H1 (cell line): ENCODE data around the gene CASP8AP2. TPM values are rescaled to one million over a fixed set of nuclear protein-coding genes. Genes with fewer than 3 reads are reported as not detected.

Experiments used
- CTCF ChIA-PET: fragments of 300-600 bp; sonication (Branson Sonifier 250); formaldehyde crosslinking; loops from one replicate; lab custom pipeline; 2021; ENCODE audit not compliant: partially characterized antibody; lab: Charles Lee
- POLR2A ChIA-PET: fragments of 300-600 bp; sonication (Branson Sonifier 250); formaldehyde crosslinking; loops from one replicate; lab custom pipeline; 2021; ENCODE audit warnings: inconsistent platforms; ENCODE audit not compliant: partially characterized antibody; lab: Charles Lee
- DNase-seq, 2 experiments: peaks; one replicate each; pipeline versions ENCODE4 v3.0.0 to v3.0.0-alpha.2; 2010 to 2022; ENCODE audit warnings: low spot score in 2 of 2, low read depth in 1 of 2, mixed read lengths in 1 of 2
- FAIRE-seq: peaks from 2 replicates; lab custom pipeline; 2011; peaks lifted over from hg19 to GRCh38; lab: Jason Lieb, UNC
- H2AFZ ChIP-seq: 2 replicates; pipeline ENCODE4 v1.8.1; 2012; ENCODE audit warnings: low read length, inconsistent platforms
- H2AK5ac ChIP-seq: 2 replicates; pipeline ENCODE4 v1.6.1; 2013; ENCODE audit warnings: low read depth, low read length
- H2BK120ac ChIP-seq: replicated peaks from 2 replicates; pipeline ENCODE3; 2013; ENCODE audit warnings: low read depth, low read length, inconsistent platforms
- H2BK12ac ChIP-seq: 2 replicates; pipeline ENCODE4 v1.6.1; 2013; ENCODE audit warnings: low read depth, low read length
- H2BK15ac ChIP-seq: 2 replicates; pipeline ENCODE4 v1.6.1; 2013; ENCODE audit warnings: low read length
- H2BK20ac ChIP-seq: 2 replicates; pipeline ENCODE4 v1.6.1; 2013; ENCODE audit warnings: low read length
- H2BK5ac ChIP-seq: 2 replicates; pipeline ENCODE4 v1.6.1; 2013; ENCODE audit warnings: low read depth, low read length
- H3K14ac ChIP-seq: 2 replicates; pipeline ENCODE4 v1.6.1; 2013; ENCODE audit warnings: inconsistent platforms; ENCODE audit not compliant: insufficient read length
- H3K18ac ChIP-seq: 2 replicates; pipeline ENCODE4 v1.6.1; 2013; ENCODE audit warnings: low read length; ENCODE audit errors: extremely low read depth
- H3K23ac ChIP-seq: 2 replicates; pipeline ENCODE4 v1.6.1; 2013; ENCODE audit warnings: inconsistent platforms; ENCODE audit not compliant: insufficient read length
- H3K23me2 ChIP-seq: 2 replicates; pipeline ENCODE4 v1.6.1; 2013; ENCODE audit warnings: low read depth, low read length
- H3K27ac ChIP-seq: 2 replicates; pipeline ENCODE4 v1.6.1; 2011; ENCODE audit warnings: low read depth, low read length, inconsistent platforms
- H3K27me3 ChIP-seq, 4 experiments: replicated peaks in 1 of 4; 1 replicate in 1 of 4; 2 replicates in 3 of 4; pipeline versions ENCODE4 v1.6.1 to v1.8.1; 2011 to 2013; ENCODE audit warnings: low read length in 3 of 4, mild to moderate bottlenecking in 3 of 4, inconsistent platforms in 2 of 4, mixed read lengths in 2 of 4, moderate library complexity in 1 of 4; ENCODE audit not compliant: control insufficient read depth in 3 of 4, insufficient read depth in 3 of 4; ENCODE audit errors: extremely low read depth in 1 of 4
- H3K36me3 ChIP-seq, 4 experiments: 2 replicates each; pipeline versions ENCODE4 v1.6.1 to v1.8.1; 2011 to 2013; ENCODE audit warnings: mild to moderate bottlenecking in 4 of 4, low read length in 3 of 4, moderate library complexity in 2 of 4, control low read depth in 1 of 4, inconsistent platforms in 1 of 4; ENCODE audit not compliant: insufficient read depth in 4 of 4, control insufficient read depth in 2 of 4
- H3K4ac ChIP-seq: replicated peaks from 2 replicates; pipeline ENCODE3; 2013; ENCODE audit warnings: low read length, low read depth, mixed read lengths, inconsistent platforms; ENCODE audit not compliant: insufficient read length
- H3K4me1 ChIP-seq, 4 experiments: replicated peaks in 1 of 4; 1 replicate in 1 of 4; 2 replicates in 3 of 4; pipeline versions ENCODE4 v1.6.1 to v1.8.1; 2011 to 2013; ENCODE audit warnings: low read length in 3 of 4, inconsistent platforms in 2 of 4, mixed read lengths in 1 of 4; ENCODE audit not compliant: insufficient read depth in 4 of 4, control insufficient read depth in 3 of 4
- H3K4me2 ChIP-seq, 2 experiments: 2 replicates each; pipeline versions ENCODE4 v1.6.1 to v1.8.1; 2011 to 2013; ENCODE audit warnings: low read depth in 2 of 2, low read length in 2 of 2, control low read depth in 1 of 2, inconsistent platforms in 1 of 2, mild to moderate bottlenecking in 1 of 2; ENCODE audit not compliant: insufficient read depth in 1 of 2
- H3K4me3 ChIP-seq, 4 experiments: fragments of 200-600, 300-600 bp in 1 of 4; sonication (generic), shearing (Covaris generic), sonication (Bioruptor Twin) in 1 of 4; 2 replicates each; pipeline versions ENCODE4 v1.5.1 to v1.8.1; 2011 to 2016; ENCODE audit warnings: low read length in 4 of 4, low read depth in 3 of 4, control low read depth in 2 of 4, inconsistent platforms in 2 of 4, mild to moderate bottlenecking in 2 of 4, mixed read lengths in 1 of 4, moderate library complexity in 1 of 4; ENCODE audit not compliant: insufficient read depth in 2 of 4; ENCODE audit errors: extremely low read depth in 1 of 4
- H3K56ac ChIP-seq: replicated peaks from 2 replicates; pipeline ENCODE3; 2013; ENCODE audit warnings: low read depth, mild to moderate bottlenecking, mixed read lengths, low read length, inconsistent platforms; ENCODE audit not compliant: insufficient read length
- H3K79me1 ChIP-seq: 2 replicates; pipeline ENCODE4 v1.6.1; 2013; ENCODE audit warnings: low read depth, low read length, control low read depth
- H3K79me2 ChIP-seq, 2 experiments: 2 replicates each; pipeline versions ENCODE4 v1.6.1 to v1.8.1; 2012 to 2013; ENCODE audit warnings: low read length in 2 of 2, mild to moderate bottlenecking in 2 of 2, inconsistent platforms in 1 of 2; ENCODE audit not compliant: insufficient read depth in 2 of 2, control insufficient read depth in 1 of 2
- H3K9ac ChIP-seq, 4 experiments: replicated peaks in 1 of 4; 1 replicate in 1 of 4; 2 replicates in 3 of 4; pipeline versions ENCODE4 v1.6.1 to v1.8.1; 2011 to 2013; ENCODE audit warnings: low read depth in 3 of 4, low read length in 3 of 4, control low read depth in 2 of 4, mild to moderate bottlenecking in 2 of 4, moderate library complexity in 2 of 4, inconsistent platforms in 1 of 4; ENCODE audit errors: extremely low read depth in 1 of 4
- H3K9me3 ChIP-seq, 2 experiments: 2 replicates each; pipeline versions ENCODE4 v1.6.1 to v1.8.1; 2012 to 2013; ENCODE audit warnings: mild to moderate bottlenecking in 2 of 2, moderate library complexity in 2 of 2, control low read depth in 1 of 2, inconsistent platforms in 1 of 2, low read depth in 1 of 2, low read length in 1 of 2, mixed read lengths in 1 of 2; ENCODE audit not compliant: insufficient read depth in 2 of 2
- H4K20me1 ChIP-seq, 2 experiments: replicated peaks in 1 of 2; 2 replicates each; pipeline versions ENCODE3 to v1.8.1; 2011 to 2013; ENCODE audit warnings: inconsistent platforms in 2 of 2, low read length in 2 of 2, mild to moderate bottlenecking in 1 of 2; ENCODE audit not compliant: insufficient read depth in 2 of 2, control insufficient read depth in 1 of 2
- H4K5ac ChIP-seq: 2 replicates; pipeline ENCODE4 v1.6.1; 2013; ENCODE audit warnings: low read length, low read depth, mixed read lengths, inconsistent platforms; ENCODE audit not compliant: insufficient read length
- H4K8ac ChIP-seq: 2 replicates; pipeline ENCODE4 v1.8.0; 2013; ENCODE audit warnings: mild to moderate bottlenecking, moderate library complexity, low read length, inconsistent platforms; ENCODE audit not compliant: insufficient read depth; ENCODE audit errors: extremely low read depth
- H4K91ac ChIP-seq: replicated peaks from 2 replicates; pipeline ENCODE3; 2013; ENCODE audit warnings: low read length, mixed read lengths, inconsistent platforms; ENCODE audit not compliant: insufficient read length
- CBX5 ChIP-seq: fragments of 300-800, 300-1000 bp; sonication (generic); IDR thresholded peaks from 2 replicates; pipeline ENCODE4 v1.7.1; 2016; ENCODE audit warnings: antibody characterized with exemption, low read length, low read depth
- EGR1 ChIP-seq: IDR thresholded peaks from 2 replicates; pipeline ENCODE4 v1.6.1; 2011; ENCODE audit warnings: low read depth, low read length, borderline replicate concordance
- EZH2 ChIP-seq: fragments of 200-600 bp; sonication (generic); IDR thresholded peaks from 2 replicates; pipeline ENCODE4 v1.7.1; 2012; ENCODE audit warnings: low read depth, mild to moderate bottlenecking, moderate library complexity, low read length, inconsistent platforms; ENCODE audit not compliant: severe bottlenecking
- SP2 ChIP-seq: IDR thresholded peaks from 2 replicates; pipeline ENCODE4 v1.6.1; 2012; ENCODE audit warnings: mild to moderate bottlenecking, low read length, inconsistent platforms
- WGBS, 2 experiments: shearing (Covaris generic) in 1 of 2; methylation state at CpG; one replicate each; pipeline versions ENCODE4 v1.1.6 to v1.1.7; 2013 to 2015; ENCODE audit warnings: low lambda C conversion rate in 2 of 2, mixed read lengths in 2 of 2, inconsistent platforms in 1 of 2, low coverage in 1 of 2, missing lambda C conversion rate in 1 of 2; ENCODE audit not compliant: insufficient replicate concordance in 2 of 2, insufficient coverage in 1 of 2, insufficient read length in 1 of 2; ENCODE audit errors: extremely low coverage in 1 of 2, missing lambda C conversion rate in 1 of 2; 5-methylcytosine and 5-hydroxymethylcytosine counted together
- polyA plus RNA-seq, 7 experiments: library from polyadenylated mRNA; depleted of rRNA in 3 of 7; stranded (reverse) in 5 of 7; unstranded in 2 of 7; fragments of >200 nt in 5 of 7; fragments of 200-250 nt in 2 of 7; gene quantifications; 1 replicate in 5 of 7; 2 replicates in 1 of 7; 4 replicates in 1 of 7; pipeline versions ENCODE4 v1.2.1 to v1.2.3, GENCODE V29; 2011 to 2013; ENCODE audit warnings: missing spikeins in 2 of 7, mixed read lengths in 2 of 7
- total RNA-seq: library from RNA; stranded (reverse); fragmentation: NEBNext Ultra II Directional; extraction: Animal tissue kit (Norgen Biotek cat#: 25700); gene quantifications from 2 replicates; pipeline ENCODE4 v1.2.1, GENCODE V29; 2021

CASP8AP2 gene
- total and polyA plus RNA-seq, 2 of the 8 experiments (the other 6 are each of a cell fraction or from before 2014, with no cell fraction given): 6.9 to 32.1 TPM

GRCh38 chr6:89826029-89826528 lies 3.6 kb upstream of the CASP8AP2 start:
- H3K4me2 ChIP-seq: no peak overlapping the region
- H3K4ac ChIP-seq: no peak overlapping the region
- WGBS, 2 experiments: 85% methylated on average over 6 of the region's 6 CpGs; no CpG with 5 or more reads in 1 of the 2 experiments
- DNase-seq (no peak), FAIRE-seq (no peak)
- H3K27me3 ChIP-seq: no peaks in the 10 kb centered on the region
- H3K79me1 ChIP-seq: no peaks in the 10 kb centered on the region; the same call in 1 of the 2 replicates
- peaks cover 0 to 7% (median 3%) of the 10 kb centered on the region in 4 experiments; a peak in 5 of 7 replicates for H3K4me1 ChIP-seq
- no peak overlapping the region for H3K56ac ChIP-seq
- H2BK120ac ChIP-seq: no peak overlapping the region
- H4K91ac ChIP-seq: no peak overlapping the region
- H3K14ac ChIP-seq: no peak overlapping the region
- H3K36me3 ChIP-seq: no peaks in the 10 kb centered on the region
- no peak overlapping the region for H3K4me3 ChIP-seq
- ChIA-PET CTCF (no interaction called here), POLR2A (interaction anchor here (1.1 to 1.4 kb wide), 4 partner anchors 9 to 15 kb away, joined by 3 to 4 read pairs (median 3); no protein-coding TSS in a partner anchor)
- H2BK20ac ChIP-seq: no peak overlapping the region
- no peak overlapping the region for H2BK12ac ChIP-seq
- H3K27ac ChIP-seq: no peak overlapping the region
- peaks cover 0 to 10% of the 10 kb centered on the region in 2 experiments; a peak in 2 of 4 replicates for H3K79me2 ChIP-seq
- peaks cover 9% of the 10 kb centered on the region for H3K23me2 ChIP-seq
- H2AFZ ChIP-seq: no peak overlapping the region
- H3K9me3 ChIP-seq: no peaks in the 10 kb centered on the region
- peak overlapping the region in 1 of 4 experiments; percentile 9; a peak in 2 of 7 replicates for H3K9ac ChIP-seq
- no peak overlapping the region for H3K23ac ChIP-seq
- no peak overlapping the region for H2BK15ac ChIP-seq
- H2BK5ac ChIP-seq: no peak overlapping the region
- H3K18ac ChIP-seq: no peak overlapping the region
- no peaks in the 10 kb centered on the region for H4K20me1 ChIP-seq
- H4K8ac ChIP-seq: no peak overlapping the region
- no peak overlapping the region for H2AK5ac ChIP-seq
- no peak overlapping the region for H4K5ac ChIP-seq
- no peak for TF ChIP-seq EGR1
- no peak for TF ChIP-seq EZH2
- TF ChIP-seq SP2: no peak
- TF ChIP-seq CBX5: no peak
